ENCODE measurements around the gene STAT1.
"Not testable (repeated sequence)": the region's sequence is repeated elsewhere in the genome, so short reads cannot be mapped to it uniquely, and the experiment has no call there.

- not testable (repeated sequence) for TF ChIP-seq SIX5 (IDR thresholded peaks at IDR 0.05; ENCODE audit: low read depth, low read length, severe bottlenecking); IKZF2 (IDR thresholded peaks at IDR 0.05); GABPA (IDR thresholded peaks at IDR 0.05; ENCODE audit: low read depth); SREBF1 (IDR thresholded peaks at IDR 0.05; ENCODE audit: low read length); ELK1 (IDR thresholded peaks at IDR 0.05; ENCODE audit: low read depth, low read length); POLR2AphosphoS5 (IDR thresholded peaks at IDR 0.05; ENCODE audit: low read length); EZH2 (IDR thresholded peaks at IDR 0.05; ENCODE audit: borderline replicate concordance, control insufficient read depth, low read depth, low read length); REST (IDR thresholded peaks at IDR 0.05; ENCODE audit: low read depth, low read length); CEBPB (IDR thresholded peaks at IDR 0.05; ENCODE audit: borderline replicate concordance in 1 of 2, low read depth in 2 of 2, low read length in 2 of 2); CTCF (IDR thresholded peaks at IDR 0.05 in 2 of 3, conservative IDR thresholded peaks at IDR 0.05 in 1 of 3; ENCODE audit: control insufficient read depth in 2 of 3, extremely low read depth in 1 of 3, insufficient read depth in 1 of 3, low read depth in 3 of 3, low read length in 3 of 3); USF2 (IDR thresholded peaks at IDR 0.05; ENCODE audit: borderline replicate concordance, low read depth, low read length); ZNF274 (IDR thresholded peaks at IDR 0.05; ENCODE audit: insufficient read depth, insufficient read length); PAX8 (IDR thresholded peaks at IDR 0.05)
Measured at GRCh38 chr2:190961117-190961516, 52.9 kb downstream of the STAT1 start.

Data from GM12878 (cell line).